Uterus (tissue), 2 donors: ENCODE results near the gene RREB1.

Experiments
- CTCF ChIP-seq, 4 experiments: fragments of 200-600 bp in 2 of 4; fragments of 450-650 bp in 2 of 4; sonication (generic) in 2 of 4; IDR thresholded peaks; one replicate each; pipeline ENCODE4 v1.5.1; 2016 to 2019; ENCODE audit warnings: antibody characterized with exemption in 4 of 4, mild to moderate bottlenecking in 2 of 4, moderate library complexity in 1 of 4
- POLR2A ChIP-seq, 2 donors: fragments of 450-650 bp; IDR thresholded peaks; one replicate each; pipeline ENCODE4 v1.6.1; 2016; ENCODE audit warnings: antibody characterized with exemption in 2 of 2, mild to moderate bottlenecking in 1 of 2, moderate library complexity in 1 of 2

GRCh38 chr6:7119272-7119801 is 11.6 kb downstream of the RREB1 start:
- TF ChIP-seq CTCF (IDR thresholded peaks at IDR 0.05) (no peak), POLR2A (IDR thresholded peaks at IDR 0.05) (no peak)
